A549 (cell line): ENCODE results near the gene FBXO31.
A peak's percentile ranks its signal among the peaks of the same experiment; 100 is the strongest.

Experiments
- CEBPB ChIP-seq, 2 experiments: fragments of >200 bp in 1 of 2; sonication (Bioruptor Twin) in 1 of 2; formaldehyde crosslinking in 1 of 2; IDR thresholded peaks; 2 replicates each; pipeline ENCODE4 v1.6.1; 2012 to 2016
- EHMT2 ChIP-seq: fragments of 200-600 bp; sonication (generic); IDR thresholded peaks from 2 replicates; pipeline ENCODE4 v1.6.1; 2016; ENCODE audit warnings: antibody characterized with exemption, low read depth, mild to moderate bottlenecking, moderate library complexity
- EP300 ChIP-seq, 2 experiments: fragments of >200 bp; sonication (Bioruptor Twin); formaldehyde crosslinking; IDR thresholded peaks; 2 replicates in 1 of 2; 3 replicates in 1 of 2; pipeline ENCODE4 v1.6.1; 2016 to 2017
- HDAC2 ChIP-seq: fragments of 200-600 bp; sonication (generic); IDR thresholded peaks from 2 replicates; pipeline ENCODE4 v1.6.1; 2016
- HOXB5 ChIP-seq: fragments of 250-450 bp; sonication (Bioruptor Pico); IDR thresholded peaks from 2 replicates; pipeline ENCODE4 v1.5.0; 2020; ENCODE audit warnings: mild to moderate bottlenecking, moderate library complexity
- MAX ChIP-seq: IDR thresholded peaks from 2 replicates; pipeline ENCODE4 v1.6.1; 2012
- NR3C1 ChIP-seq: fragments of >200 bp; sonication (Bioruptor Twin); formaldehyde crosslinking; IDR thresholded peaks from 3 replicates; pipeline ENCODE4 v1.6.1; 2017
- POLR2A ChIP-seq: IDR thresholded peaks from 2 replicates; pipeline ENCODE4 v1.6.1; 2012; ENCODE audit warnings: mild to moderate bottlenecking, low read length
- POLR2AphosphoS2 ChIP-seq: conservative IDR thresholded peaks from 2 replicates; pipeline ENCODE4 v1.6.1; 2012; ENCODE audit warnings: low read length, improper control_type of control experiment, inconsistent platforms
- RFX5 ChIP-seq: fragments of 450-650 bp; IDR thresholded peaks from 2 replicates; pipeline ENCODE4 v1.7.1; 2014; ENCODE audit warnings: antibody characterized with exemption, mild to moderate bottlenecking, moderate library complexity
- TFCP2L1 ChIP-seq: fragments of 250-450 bp; sonication (Bioruptor Pico); IDR thresholded peaks from 2 replicates; pipeline ENCODE4 v1.5.0; 2021; ENCODE audit warnings: mild to moderate bottlenecking
- TF ChIP-seq, protein P1 (sequence below): fragments of >200 bp; sonication (Bioruptor Twin); formaldehyde crosslinking; IDR thresholded peaks from 3 replicates; pipeline ENCODE4 v1.5.1; 2016
- TF ChIP-seq, protein P2 (sequence below): fragments of 200-600 bp; sonication (generic); IDR thresholded peaks from 2 replicates; pipeline ENCODE4 v1.6.1; 2016; ENCODE audit warnings: antibody characterized with exemption, mild to moderate bottlenecking, moderate library complexity
- TF ChIP-seq, protein P3 (sequence below): fragments of 450-650 bp; IDR thresholded peaks from 2 replicates; pipeline ENCODE4 v1.6.1; 2014; ENCODE audit warnings: antibody characterized with exemption

GRCh38 chr16:87324411-87325275, 58.9 kb downstream of the FBXO31 start:
- TF ChIP-seq MAX (no peak), POLR2A (no peak), RFX5 (no peak), EHMT2 (no peak), HDAC2 (no peak), HOXB5 (CRISPR knock-in tag) (no peak), TFCP2L1 (CRISPR knock-in tag) (no peak), NR3C1 (no peak), POLR2AphosphoS2 (no peak), EP300 (IDR thresholded peaks at IDR 0.05) (no peak), CEBPB (IDR thresholded peaks at IDR 0.05) (no peak)
- TF ChIP-seq, protein P1, sequence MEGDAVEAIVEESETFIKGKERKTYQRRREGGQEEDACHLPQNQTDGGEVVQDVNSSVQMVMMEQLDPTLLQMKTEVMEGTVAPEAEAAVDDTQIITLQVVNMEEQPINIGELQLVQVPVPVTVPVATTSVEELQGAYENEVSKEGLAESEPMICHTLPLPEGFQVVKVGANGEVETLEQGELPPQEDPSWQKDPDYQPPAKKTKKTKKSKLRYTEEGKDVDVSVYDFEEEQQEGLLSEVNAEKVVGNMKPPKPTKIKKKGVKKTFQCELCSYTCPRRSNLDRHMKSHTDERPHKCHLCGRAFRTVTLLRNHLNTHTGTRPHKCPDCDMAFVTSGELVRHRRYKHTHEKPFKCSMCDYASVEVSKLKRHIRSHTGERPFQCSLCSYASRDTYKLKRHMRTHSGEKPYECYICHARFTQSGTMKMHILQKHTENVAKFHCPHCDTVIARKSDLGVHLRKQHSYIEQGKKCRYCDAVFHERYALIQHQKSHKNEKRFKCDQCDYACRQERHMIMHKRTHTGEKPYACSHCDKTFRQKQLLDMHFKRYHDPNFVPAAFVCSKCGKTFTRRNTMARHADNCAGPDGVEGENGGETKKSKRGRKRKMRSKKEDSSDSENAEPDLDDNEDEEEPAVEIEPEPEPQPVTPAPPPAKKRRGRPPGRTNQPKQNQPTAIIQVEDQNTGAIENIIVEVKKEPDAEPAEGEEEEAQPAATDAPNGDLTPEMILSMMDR = peak; percentile 67
- TF ChIP-seq, protein P2, sequence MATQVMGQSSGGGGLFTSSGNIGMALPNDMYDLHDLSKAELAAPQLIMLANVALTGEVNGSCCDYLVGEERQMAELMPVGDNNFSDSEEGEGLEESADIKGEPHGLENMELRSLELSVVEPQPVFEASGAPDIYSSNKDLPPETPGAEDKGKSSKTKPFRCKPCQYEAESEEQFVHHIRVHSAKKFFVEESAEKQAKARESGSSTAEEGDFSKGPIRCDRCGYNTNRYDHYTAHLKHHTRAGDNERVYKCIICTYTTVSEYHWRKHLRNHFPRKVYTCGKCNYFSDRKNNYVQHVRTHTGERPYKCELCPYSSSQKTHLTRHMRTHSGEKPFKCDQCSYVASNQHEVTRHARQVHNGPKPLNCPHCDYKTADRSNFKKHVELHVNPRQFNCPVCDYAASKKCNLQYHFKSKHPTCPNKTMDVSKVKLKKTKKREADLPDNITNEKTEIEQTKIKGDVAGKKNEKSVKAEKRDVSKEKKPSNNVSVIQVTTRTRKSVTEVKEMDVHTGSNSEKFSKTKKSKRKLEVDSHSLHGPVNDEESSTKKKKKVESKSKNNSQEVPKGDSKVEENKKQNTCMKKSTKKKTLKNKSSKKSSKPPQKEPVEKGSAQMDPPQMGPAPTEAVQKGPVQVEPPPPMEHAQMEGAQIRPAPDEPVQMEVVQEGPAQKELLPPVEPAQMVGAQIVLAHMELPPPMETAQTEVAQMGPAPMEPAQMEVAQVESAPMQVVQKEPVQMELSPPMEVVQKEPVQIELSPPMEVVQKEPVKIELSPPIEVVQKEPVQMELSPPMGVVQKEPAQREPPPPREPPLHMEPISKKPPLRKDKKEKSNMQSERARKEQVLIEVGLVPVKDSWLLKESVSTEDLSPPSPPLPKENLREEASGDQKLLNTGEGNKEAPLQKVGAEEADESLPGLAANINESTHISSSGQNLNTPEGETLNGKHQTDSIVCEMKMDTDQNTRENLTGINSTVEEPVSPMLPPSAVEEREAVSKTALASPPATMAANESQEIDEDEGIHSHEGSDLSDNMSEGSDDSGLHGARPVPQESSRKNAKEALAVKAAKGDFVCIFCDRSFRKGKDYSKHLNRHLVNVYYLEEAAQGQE = no peak
- TF ChIP-seq, protein P3, sequence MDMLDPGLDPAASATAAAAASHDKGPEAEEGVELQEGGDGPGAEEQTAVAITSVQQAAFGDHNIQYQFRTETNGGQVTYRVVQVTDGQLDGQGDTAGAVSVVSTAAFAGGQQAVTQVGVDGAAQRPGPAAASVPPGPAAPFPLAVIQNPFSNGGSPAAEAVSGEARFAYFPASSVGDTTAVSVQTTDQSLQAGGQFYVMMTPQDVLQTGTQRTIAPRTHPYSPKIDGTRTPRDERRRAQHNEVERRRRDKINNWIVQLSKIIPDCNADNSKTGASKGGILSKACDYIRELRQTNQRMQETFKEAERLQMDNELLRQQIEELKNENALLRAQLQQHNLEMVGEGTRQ = no peak
